ENCODE data around the gene ALAS2.
A peak's percentile ranks its signal among the peaks of the same experiment; 100 is the strongest.
"Not testable (repeated sequence)": the region's sequence is repeated elsewhere in the genome, so short reads cannot be mapped to it uniquely, and the experiment has no call there.

ALAS2 gene

DNA sequence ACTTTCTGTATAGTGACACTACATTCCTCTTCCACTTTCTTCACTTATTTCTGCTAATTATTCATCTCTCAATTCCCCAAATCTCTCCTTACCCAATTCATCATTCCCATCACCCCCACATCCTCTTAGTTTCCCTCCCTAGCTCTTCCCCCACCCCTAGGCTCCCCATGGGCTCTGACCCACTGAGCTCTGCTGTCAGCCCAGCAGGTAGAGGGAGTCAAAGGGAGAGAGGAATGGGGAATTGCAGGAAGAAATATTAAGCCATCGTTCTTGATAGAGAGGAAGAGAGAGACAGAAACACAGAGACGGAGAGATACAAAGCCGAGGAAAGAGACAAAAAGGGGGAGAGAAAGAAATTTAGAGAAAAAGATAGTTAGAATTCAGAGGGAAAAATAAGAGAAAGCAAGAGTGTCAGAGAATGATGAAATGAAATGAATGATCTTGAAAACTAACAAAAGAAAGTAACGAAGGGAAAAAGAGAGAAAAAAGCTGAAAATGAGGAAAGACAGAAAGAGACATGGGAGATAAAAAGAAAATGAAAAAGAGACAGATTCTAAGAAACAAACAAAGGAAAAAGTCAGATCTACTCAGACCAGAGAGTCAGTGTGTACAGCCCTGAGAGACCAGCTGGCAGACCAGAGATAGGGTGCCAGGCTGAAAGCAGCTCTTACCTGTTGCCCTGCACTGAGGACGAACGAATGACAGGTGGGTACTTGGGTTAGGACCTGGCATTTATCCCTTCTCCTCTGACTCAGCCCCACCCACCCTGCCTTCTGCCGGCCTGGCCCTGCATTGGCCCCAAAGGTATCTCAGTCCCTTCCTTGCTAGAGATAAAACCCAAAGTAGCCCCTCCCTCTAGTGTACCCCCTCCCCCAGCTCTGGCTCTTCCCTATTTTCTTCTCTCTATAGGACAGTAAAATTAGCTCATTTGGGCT lies at the start of gene ALAS2:
Gene ALAS2 (minus strand): TSS at position 707 of the 935 bp plus-strand sequence. CDS start 4,977 bp downstream, outside the sequence.
- no peak for DNase-seq

GRCh38 chrX:55074851-55075467 lies 44.2 kb upstream of the ALAS2 start, which contains the start of gene PAGE2B:
TSS of gene PAGE2B (plus strand) at chrX:55075030. CDS start at chrX:55076042, 1,012 bp downstream.
- no peak for DNase-seq

- no peak for DNase-seq
Observed at GRCh38 chrX:55072286-55072685, 41.5 kb upstream of the ALAS2 start.

DNA sequence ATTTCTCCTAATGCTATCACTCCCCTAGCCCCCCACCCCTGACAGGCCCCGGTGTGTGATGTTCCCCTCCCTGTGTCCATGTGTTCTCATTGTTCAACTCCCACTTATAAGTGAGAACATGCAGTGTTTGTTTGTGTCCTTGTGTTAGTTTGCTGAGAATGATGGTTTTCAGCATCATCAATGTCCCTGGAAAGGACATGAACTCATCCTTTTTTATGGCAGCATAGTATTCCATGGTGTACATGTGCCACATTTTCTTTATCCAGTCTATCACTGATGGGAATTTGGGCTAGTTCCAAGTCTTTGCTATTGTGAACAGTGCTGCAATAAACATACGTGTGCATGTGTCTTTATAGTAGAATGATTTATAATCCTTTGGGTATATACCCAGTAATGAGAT lies 36.4 kb upstream of the ALAS2 start:
- DNase-seq: not testable (repeated sequence)

DNA sequence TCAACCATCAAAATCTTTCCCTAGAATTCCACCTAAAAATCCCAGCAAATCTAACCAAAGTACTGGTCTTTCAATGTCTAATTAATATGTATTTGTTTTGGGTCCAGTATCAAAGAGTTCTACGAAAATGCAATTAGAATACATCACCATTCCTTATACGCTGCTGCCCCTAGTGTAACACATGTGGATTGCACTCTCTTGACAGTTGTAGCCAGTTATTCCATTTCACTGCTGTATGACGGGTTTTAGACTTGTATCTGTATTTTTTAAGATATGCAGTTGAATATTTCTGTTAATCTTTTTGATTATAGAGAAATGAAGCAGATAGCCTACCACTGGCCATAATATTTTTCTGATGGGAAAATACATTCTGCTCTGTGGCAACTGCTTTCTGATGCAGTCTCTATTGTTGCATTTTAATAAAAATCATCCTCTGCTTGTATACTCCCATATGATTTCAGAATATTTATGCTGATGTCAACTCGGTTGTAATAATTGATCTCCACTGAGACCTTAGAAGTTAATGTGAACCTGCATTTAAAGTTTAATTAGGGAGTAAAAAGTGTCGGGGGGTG lies 27.0 kb upstream of the ALAS2 start:
- peak; percentile 26 for DNase-seq

GRCh38 chrX:55056820-55057674 lies 26.3 kb upstream of the ALAS2 start:
- peak; percentile 15 for DNase-seq

GRCh38 chrX:55050599-55050998 lies 19.8 kb upstream of the ALAS2 start:
- DNase-seq: not testable (repeated sequence)

DNA sequence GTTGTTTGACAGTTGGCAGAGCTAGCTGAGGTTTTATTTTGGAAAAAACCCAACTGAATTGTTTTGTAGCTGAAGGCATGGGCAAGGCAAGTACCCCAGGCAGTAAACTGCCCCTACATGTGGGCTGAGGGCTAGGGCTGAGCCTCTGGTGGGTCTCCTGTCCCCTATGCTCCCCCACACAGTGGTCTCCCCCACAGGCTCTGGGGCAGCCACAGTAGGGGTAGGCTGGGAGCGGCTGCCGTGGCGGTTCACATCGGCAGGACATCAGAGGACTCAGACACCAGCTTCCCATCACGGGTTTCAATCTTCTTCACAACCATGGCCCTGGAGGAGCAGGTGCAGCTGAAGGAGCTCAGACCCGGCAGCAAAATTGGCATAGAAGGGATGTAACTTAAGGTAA lies 10.7 kb upstream of the ALAS2 start:
- DNase-seq: no peak

DNA sequence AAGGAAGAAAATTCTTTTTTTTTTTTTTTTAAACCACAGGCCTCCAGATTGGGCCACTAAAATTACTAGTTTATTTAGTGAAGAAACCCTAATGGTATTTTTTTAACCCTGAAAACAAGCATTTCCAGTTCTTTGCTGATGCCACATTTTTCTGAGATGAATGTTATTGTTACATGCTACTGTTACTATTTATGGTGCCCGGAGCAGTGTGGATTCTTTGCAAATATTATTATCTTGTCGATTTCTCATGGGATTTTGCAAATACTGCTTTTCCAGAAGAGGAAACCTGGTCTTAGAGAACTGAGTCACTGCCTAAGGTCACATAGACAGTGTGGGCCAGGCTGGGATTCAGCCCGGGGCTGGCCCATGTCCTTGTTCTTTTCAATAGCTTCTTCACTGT lies 8.7 kb upstream of the ALAS2 start:
- DNase-seq: no peak

DNA sequence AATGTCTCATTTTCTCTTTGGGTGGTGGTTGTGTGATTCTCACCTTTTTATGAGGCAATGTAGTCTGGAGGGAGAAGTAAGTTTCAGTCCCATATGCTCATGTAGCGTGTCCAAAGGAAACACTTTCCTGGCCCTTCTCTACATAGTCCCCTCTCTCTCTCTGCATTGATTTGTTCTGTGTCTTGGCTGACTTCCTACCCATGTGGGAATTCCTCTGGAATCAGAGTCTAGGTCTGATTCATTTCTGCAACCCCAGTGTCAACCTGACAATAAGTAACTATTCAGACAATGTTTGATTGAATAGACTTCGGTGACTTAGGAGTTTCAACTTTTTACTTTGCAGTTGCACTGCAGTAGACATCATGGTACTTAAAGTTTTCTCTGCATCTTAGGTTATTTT lies 2.7 kb upstream of the ALAS2 start:
- DNase-seq: no peak

DNA sequence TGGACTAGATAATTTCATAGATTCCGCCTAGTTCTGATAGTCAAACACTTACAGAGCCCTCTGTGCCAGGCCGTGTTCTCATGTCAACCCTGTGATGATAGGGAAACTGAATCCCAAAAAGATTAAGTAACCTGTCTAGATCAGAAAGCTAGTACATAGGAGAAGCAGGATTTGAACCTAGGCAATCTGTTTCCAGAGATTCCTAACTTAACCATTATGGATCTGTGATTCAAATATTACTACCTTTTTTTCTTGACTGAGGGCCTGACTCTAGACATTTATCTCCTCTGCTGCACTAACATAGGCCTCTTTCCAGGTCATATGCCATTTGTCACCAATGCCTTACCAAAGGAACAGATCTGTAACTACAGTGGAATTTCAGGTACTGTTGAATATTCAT lies 1.5 kb downstream of the ALAS2 start:
- DNase-seq: no peak

DNA sequence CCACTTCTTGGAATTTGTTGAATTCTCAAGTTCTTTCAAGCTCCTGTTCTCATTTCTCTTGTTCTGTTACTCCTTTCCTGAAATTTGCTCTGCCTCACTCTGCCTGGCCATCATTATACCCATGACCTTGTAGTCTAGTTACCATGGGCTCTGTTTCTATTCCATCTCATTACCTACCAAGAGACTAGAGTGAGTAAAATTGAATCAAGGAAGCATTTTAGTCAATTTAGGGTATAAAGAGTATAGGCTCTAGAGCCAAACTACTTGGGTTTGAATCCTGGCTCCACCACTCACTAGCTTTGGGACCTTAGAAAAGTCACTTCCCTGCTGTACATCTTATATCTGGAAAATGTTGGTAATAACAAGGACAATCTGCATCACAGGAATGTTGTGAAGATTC lies 2.2 kb downstream of the ALAS2 start:
- no peak for DNase-seq

GRCh38 chrX:55028040-55028439 lies 2.7 kb downstream of the ALAS2 start:
- DNase-seq: no peak

DNA sequence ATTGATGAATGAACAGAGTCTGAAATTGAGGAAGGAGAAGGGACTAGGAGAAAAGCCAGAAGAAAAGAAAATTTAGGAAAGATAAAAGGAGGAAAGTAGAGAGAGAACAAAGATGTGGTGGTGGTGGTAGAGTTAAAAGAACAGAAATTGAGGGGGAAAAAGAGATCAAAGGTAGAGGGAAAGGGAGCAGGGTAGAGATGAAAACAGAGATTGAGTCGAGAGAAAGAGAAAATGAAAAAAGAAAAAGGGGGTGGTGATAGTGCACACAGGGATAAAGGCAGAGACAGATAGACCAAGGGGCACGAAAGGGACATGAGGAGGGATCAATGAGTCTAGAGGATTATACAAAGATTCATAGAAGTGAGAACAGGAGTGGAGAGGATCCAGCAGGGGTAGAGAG lies 3.9 kb downstream of the ALAS2 start:
- no peak for DNase-seq

GRCh38 chrX:55026143-55026542 lies 4.6 kb downstream of the ALAS2 start:
- no peak for DNase-seq

DNA sequence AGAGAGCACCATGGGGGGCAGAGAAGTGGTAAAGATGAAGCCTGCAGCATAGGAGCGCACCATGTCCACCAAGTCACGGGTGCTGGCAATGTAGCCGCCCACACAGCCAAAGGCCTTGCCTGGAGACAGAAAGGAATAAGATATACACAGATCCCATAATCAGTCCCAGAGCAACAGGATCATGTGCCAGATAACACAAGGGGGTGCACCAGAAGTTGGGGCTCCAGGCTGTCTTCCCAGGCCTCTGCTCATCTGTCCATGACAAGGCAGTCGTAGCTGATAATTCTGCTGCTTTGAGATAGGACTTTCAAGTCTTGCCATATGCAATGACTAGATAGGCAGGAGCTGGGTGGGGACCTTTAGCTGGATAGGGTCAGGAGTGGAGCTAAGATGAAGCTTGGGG lies 15.9 kb downstream of the ALAS2 start:
- no peak for DNase-seq

GRCh38 chrX:55011294-55011693 lies 19.5 kb downstream of the ALAS2 start:
- no peak for DNase-seq

GRCh38 chrX:55008571-55009358 lies 22.0 kb downstream of the ALAS2 start:
- DNase-seq: no peak

- no peak for DNase-seq
Observed at GRCh38 chrX:55007656-55008055, 23.1 kb downstream of the ALAS2 start.

- DNase-seq: no peak
Observed at GRCh38 chrX:55006827-55007621, 23.8 kb downstream of the ALAS2 start.

DNA sequence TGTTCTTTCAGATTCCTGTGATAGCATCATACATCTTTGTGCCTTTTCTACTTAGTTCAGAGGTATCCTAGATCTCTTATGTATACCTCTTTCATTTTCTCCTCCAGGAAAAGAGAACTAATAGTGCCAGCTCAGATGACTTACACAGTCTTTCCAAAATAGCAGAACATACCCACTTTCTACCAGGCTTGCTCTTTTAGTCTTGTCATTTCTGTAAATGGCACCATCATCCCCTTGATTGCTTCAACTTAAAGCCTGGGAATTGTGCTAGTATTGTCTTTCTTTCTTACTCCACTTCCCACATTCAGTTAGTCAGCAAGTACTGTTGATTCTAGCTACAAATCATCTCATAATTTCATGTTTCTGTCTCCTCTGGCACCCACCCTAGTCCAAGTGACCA lies 25.5 kb downstream of the ALAS2 start:
- no peak for DNase-seq
